ENCODE measurements around the gene EFEMP2. TPM values are rescaled to one million over a fixed set of nuclear protein-coding genes. Genes with fewer than 3 reads are reported as not detected.

The EFEMP2 gene
- total RNA-seq (2022) (1.3 and 1.4 TPM in 2 replicates), Bru-seq, nascent RNA (not detected), BruChase-seq, experiment 1, labeled RNA remaining after a 2-hour chase (percentile 23 among the genes with signal in this experiment), BruChase-seq, experiment 2, labeled RNA remaining after a 6-hour chase (percentile 20 among the genes with signal in this experiment)
- long read RNA-seq = 0 reads

- H3K27me3 Mint-ChIP-seq (ENCODE audit: insufficient read depth, unreplicated experiment) = no peaks in the 10 kb centered on the region
- peaks cover 30% of the 10 kb centered on the region for H3K36me3 Mint-ChIP-seq (ENCODE audit: insufficient read depth, unreplicated experiment)
- intact Hi-C loops (cut with micrococcal nuclease; ENCODE audit: unreplicated experiment) = no loop called here
- H3K4me3 Mint-ChIP-seq (ENCODE audit: unreplicated experiment) = peak within 1 kb of the TSS; percentile 76
- Histone ChIP-seq H3K4me3 (ENCODE audit: low read depth, low read length) (peak within 1 kb of the TSS; percentile 53), H3K4me1 (0 out of 2 replicates have a peak, but pooled peaks cover 3% of the 10 kb centered on the region), H3K36me3 (ENCODE audit: control insufficient read depth, insufficient read depth, low read length) (no peaks in the 10 kb centered on the region), H3K27me3 (replicated peaks; ENCODE audit: control insufficient read depth, insufficient read depth, low read length) (no peaks in the 10 kb centered on the region), H3K9me3 (no peaks in the 10 kb centered on the region)
- DNase-seq = no peak
- H3K9me3 Mint-ChIP-seq (ENCODE audit: unreplicated experiment) = no peaks in the 10 kb centered on the region
- no peak for TF ChIP-seq CTCF (IDR thresholded peaks at IDR 0.05; ENCODE audit: insufficient read depth in 1 of 2, low read depth in 1 of 2, low read length in 1 of 2, severe bottlenecking in 1 of 2, unreplicated experiment in 1 of 2)
- peak within 1 kb of the TSS; percentile 77 for H3K27ac Mint-ChIP-seq (ENCODE audit: unreplicated experiment)
- ChIA-PET CTCF (interaction anchor here (1.9 to 4.0 kb wide), 3 partner anchors 13 to 16 kb away, joined by 7 to 39 read pairs (median 10); partner anchors contain the start of genes FIBP and MUS81), POLR2A (no interaction called here)
- peaks cover 6% of the 10 kb centered on the region for H3K4me1 Mint-ChIP-seq (ENCODE audit: low read depth, unreplicated experiment)
- BruUV-seq (replicated peaks) = no TSS peak
Observed at GRCh38 chr11:65872586-65873317, at the start of gene EFEMP2. EFEMP2 (minus strand) TSS chr11:65872800; CDS start chr11:65872354, 446 bp downstream.

- POLR2A ChIA-PET = no interaction called here
Observed at GRCh38 chr11:65921876-65922275, 49.3 kb upstream of the EFEMP2 start.

More at GRCh38 chr11:65921876-65922275, 49.3 kb upstream of the EFEMP2 start:
- no peak overlapping the region for H3K4me3 ChIP-seq (ENCODE audit: low read depth, low read length)
- peaks cover 15% of the 10 kb centered on the region for H3K4me1 ChIP-seq
- Mint-ChIP-seq H3K27ac (ENCODE audit: unreplicated experiment) (no peak overlapping the region), H3K27me3 (ENCODE audit: insufficient read depth, unreplicated experiment) (no peaks in the 10 kb centered on the region), H3K9me3 (ENCODE audit: unreplicated experiment) (no peaks in the 10 kb centered on the region), H3K4me1 (ENCODE audit: low read depth, unreplicated experiment) (no peaks in the 10 kb centered on the region), H3K4me3 (ENCODE audit: unreplicated experiment) (no peak overlapping the region), H3K36me3 (ENCODE audit: insufficient read depth, unreplicated experiment) (peaks cover 20% of the 10 kb centered on the region)
- H3K36me3 ChIP-seq (ENCODE audit: control insufficient read depth, insufficient read depth, low read length) = no peaks in the 10 kb centered on the region; the same call in 1 of the 2 replicates
- CTCF ChIA-PET = interaction anchor here (0.7 kb wide), 1 partner anchor 496 kb away, joined by 5 read pairs; no protein-coding TSS in a partner anchor
- no peaks in the 10 kb centered on the region for H3K9me3 ChIP-seq
- no peak for DNase-seq
- no peaks in the 10 kb centered on the region for H3K27me3 ChIP-seq (replicated peaks; ENCODE audit: control insufficient read depth, insufficient read depth, low read length)
- BruUV-seq (replicated peaks) = no TSS peak
- intact Hi-C loops (cut with micrococcal nuclease; ENCODE audit: unreplicated experiment) = no loop called here
- no peak for TF ChIP-seq CTCF (IDR thresholded peaks at IDR 0.05; ENCODE audit: insufficient read depth in 1 of 2, low read depth in 1 of 2, low read length in 1 of 2, severe bottlenecking in 1 of 2, unreplicated experiment in 1 of 2)
